ENCODE measurements around the gene LIMCH1.

DNA sequence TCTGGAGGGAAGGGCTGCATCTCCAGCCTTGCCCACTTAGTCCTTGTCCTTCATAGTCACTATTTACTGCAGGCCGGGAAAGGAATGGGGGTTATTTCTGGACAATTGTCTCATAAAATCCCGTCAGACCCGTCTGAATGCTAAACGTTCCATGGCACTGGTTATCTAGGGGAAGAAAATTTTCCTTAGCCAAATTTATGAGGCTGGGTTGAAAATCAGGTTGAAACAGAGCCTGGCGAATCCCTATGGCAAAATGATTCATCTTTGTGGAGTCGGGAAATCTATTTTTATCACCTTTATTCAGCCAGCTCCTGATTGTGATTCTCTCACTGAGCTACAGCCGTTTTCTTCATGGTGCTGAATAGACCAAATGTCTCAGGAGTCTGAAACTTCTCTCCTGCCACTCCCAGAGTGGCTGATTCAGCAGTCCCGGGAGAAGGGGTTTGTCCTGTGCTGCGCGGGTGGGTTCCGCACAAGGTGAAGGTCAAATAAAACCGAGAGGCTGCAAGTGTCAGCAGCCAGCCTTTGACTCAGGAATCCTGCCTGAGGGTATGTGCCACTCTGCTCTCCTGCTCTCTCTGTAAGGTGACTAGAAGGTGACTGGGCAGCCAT, 1.0 kb downstream of the LIMCH1 start:
- TF ChIP-seq, protein P1, sequence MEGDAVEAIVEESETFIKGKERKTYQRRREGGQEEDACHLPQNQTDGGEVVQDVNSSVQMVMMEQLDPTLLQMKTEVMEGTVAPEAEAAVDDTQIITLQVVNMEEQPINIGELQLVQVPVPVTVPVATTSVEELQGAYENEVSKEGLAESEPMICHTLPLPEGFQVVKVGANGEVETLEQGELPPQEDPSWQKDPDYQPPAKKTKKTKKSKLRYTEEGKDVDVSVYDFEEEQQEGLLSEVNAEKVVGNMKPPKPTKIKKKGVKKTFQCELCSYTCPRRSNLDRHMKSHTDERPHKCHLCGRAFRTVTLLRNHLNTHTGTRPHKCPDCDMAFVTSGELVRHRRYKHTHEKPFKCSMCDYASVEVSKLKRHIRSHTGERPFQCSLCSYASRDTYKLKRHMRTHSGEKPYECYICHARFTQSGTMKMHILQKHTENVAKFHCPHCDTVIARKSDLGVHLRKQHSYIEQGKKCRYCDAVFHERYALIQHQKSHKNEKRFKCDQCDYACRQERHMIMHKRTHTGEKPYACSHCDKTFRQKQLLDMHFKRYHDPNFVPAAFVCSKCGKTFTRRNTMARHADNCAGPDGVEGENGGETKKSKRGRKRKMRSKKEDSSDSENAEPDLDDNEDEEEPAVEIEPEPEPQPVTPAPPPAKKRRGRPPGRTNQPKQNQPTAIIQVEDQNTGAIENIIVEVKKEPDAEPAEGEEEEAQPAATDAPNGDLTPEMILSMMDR (conservative IDR thresholded peaks at IDR 0.05; ENCODE audit: low read length): no peak
- no peak for TF ChIP-seq EZH2phosphoT487 (IDR thresholded peaks at IDR 0.05; ENCODE audit: borderline replicate concordance, low read depth, low read length)
